ENCODE results near the gene A3GALT2. TPM values are rescaled to one million over a fixed set of nuclear protein-coding genes. Genes with fewer than 3 reads are reported as not detected.

A3GALT2 gene
- total RNA-seq, 1 experiment from 2014 or later = not detected

DNA sequence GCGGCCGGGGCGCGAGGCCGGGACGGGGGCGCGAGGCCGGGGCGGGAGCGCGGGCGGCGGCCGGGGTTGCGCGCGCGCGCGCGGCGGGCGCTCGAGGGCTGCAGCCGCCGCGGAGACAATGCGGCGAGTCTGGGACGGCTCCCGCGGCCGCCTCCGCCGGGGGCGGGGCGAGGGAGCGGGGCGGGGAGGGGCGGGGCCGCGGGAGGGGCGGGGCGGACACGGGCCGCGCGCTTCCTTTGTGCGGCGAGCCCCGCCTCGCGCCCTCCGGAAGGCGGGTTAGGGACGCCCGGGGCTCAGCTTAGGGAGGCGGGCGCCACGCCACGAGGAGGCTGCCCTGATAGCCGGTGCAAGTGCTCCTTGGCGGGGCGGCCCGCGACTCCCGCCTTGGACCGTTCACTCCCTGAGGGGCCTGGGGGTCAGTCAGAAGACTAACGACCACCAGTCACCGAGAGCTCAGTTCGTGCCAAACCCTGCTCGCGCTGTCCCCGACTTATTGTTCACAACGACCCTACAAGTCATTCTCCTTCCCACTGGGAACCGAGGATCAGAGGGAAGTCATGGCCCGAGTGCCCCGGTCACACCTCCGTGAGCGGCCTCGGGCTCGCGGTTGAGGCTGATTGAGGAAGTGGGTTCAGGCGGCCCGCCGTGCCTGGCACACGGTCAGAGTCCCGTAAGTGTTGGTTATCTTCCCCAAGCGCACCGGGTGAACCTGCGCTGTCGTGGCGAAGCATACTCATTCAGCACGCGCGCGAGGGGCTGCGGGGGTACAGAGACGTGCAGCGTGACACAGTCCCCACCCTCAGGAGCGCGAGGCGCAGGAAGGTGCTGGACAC is 29.1 kb upstream of the A3GALT2 start:
- Histone ChIP-seq H3K79me2 (ENCODE audit: low read depth) (peaks cover 62% of the 10 kb centered on the region), H3K4me3 (peak overlapping the region; percentile 79), H3K9me3 (ENCODE audit: insufficient read depth, low read depth) (no peaks in the 10 kb centered on the region), H3K9me2 (ENCODE audit: insufficient read depth) (no peaks in the 10 kb centered on the region), H3K27me3 (ENCODE audit: insufficient read depth, low read depth) (no peaks in the 10 kb centered on the region), H3K4me1 (replicated peaks; ENCODE audit: insufficient read depth) (peaks cover 53% of the 10 kb centered on the region), H2AFZ (peak overlapping the region; percentile 92), H3K4me2 (peak overlapping the region; percentile 93), H3K36me3 (ENCODE audit: low read depth) (peaks cover 5% of the 10 kb centered on the region), H3F3A (ENCODE audit: insufficient read depth, low read depth) (peaks cover 32% of the 10 kb centered on the region), H4K20me1 (ENCODE audit: insufficient read depth) (no peaks in the 10 kb centered on the region; the same call in 1 of the 2 replicates), H3K27ac (peak overlapping the region; percentile 67)
- intact Hi-C loops (cut with micrococcal nuclease; ENCODE audit: unreplicated experiment) = loop anchor here (5.0 kb wide), 2 partner anchors 122 to 223 kb away; partner anchors contain the start of gene ZSCAN20
- ChIA-PET POLR2A (ENCODE audit: unreplicated experiment) (interaction anchor here (0.5 to 0.6 kb wide), 3 partner anchors 12 to 552 kb away, joined by 3 to 20 read pairs (median 3); partner anchors contain the start of gene RNF19B), CTCF (interaction anchor here (0.6 kb wide), 2 partner anchors 57 to 260 kb away, joined by 3 to 13 read pairs; no protein-coding TSS in a partner anchor)
- peak; percentile 69 to 81 for DNase-seq
- TSS peak; percentile 19 for BruUV-seq (replicated peaks)
- TF ChIP-seq EZH2 (IDR thresholded peaks at IDR 0.05; ENCODE audit: low read depth) = no peak
- TF ChIP-seq, protein P1, sequence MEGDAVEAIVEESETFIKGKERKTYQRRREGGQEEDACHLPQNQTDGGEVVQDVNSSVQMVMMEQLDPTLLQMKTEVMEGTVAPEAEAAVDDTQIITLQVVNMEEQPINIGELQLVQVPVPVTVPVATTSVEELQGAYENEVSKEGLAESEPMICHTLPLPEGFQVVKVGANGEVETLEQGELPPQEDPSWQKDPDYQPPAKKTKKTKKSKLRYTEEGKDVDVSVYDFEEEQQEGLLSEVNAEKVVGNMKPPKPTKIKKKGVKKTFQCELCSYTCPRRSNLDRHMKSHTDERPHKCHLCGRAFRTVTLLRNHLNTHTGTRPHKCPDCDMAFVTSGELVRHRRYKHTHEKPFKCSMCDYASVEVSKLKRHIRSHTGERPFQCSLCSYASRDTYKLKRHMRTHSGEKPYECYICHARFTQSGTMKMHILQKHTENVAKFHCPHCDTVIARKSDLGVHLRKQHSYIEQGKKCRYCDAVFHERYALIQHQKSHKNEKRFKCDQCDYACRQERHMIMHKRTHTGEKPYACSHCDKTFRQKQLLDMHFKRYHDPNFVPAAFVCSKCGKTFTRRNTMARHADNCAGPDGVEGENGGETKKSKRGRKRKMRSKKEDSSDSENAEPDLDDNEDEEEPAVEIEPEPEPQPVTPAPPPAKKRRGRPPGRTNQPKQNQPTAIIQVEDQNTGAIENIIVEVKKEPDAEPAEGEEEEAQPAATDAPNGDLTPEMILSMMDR (conservative IDR thresholded peaks at IDR 0.05) = no peak

DNA sequence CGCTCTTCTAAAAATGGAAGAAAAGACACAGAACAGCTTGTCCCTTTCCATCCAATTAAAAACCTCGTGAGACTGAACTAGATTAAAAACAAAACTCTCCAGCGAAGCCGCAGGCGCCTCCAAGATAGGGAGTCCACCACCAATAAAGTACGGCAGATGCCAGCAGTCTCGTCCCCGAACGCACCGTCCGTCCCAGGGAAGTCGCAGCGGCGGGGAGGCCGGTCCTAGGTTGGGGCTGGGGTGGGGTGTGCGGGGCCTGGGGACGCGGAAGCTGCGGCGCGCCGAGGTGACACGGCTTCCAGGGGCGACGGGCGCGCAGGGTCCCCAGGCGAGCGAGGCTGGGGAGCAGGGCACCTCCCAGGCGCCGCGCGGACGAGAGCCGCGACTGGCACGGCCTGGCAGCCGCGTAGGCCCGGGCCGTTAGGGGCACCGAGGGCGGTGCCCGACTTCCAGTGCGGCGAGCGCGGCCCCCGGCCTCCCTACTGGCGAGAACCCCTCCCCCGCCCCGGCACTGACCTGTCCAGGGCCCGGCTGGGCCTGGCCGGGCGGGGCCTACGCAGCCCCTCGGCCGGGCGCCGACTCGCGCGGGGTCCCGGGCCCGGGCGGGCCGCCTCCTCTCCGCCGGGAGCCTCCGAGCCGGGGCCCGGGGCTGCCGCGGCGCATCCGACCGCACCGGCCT is 28.3 kb upstream of the A3GALT2 start:
- Histone ChIP-seq H4K20me1 (ENCODE audit: insufficient read depth) (peaks cover under 1% of the 10 kb centered on the region; the same call in 1 of the 2 replicates), H3K4me3 (peak overlapping the region; percentile 99), H3K4me2 (peak overlapping the region; percentile 99), H2AFZ (no peak overlapping the region), H3K79me2 (ENCODE audit: low read depth) (peaks cover 70% of the 10 kb centered on the region), H3K36me3 (ENCODE audit: low read depth) (peaks cover 13% of the 10 kb centered on the region), H3K27ac (peak overlapping the region; percentile 86), H3K9me3 (ENCODE audit: insufficient read depth, low read depth) (no peaks in the 10 kb centered on the region), H3K9me2 (ENCODE audit: insufficient read depth) (no peaks in the 10 kb centered on the region), H3F3A (ENCODE audit: insufficient read depth, low read depth) (peaks cover 39% of the 10 kb centered on the region), H3K27me3 (ENCODE audit: insufficient read depth, low read depth) (no peaks in the 10 kb centered on the region), H3K4me1 (replicated peaks; ENCODE audit: insufficient read depth) (peaks cover 61% of the 10 kb centered on the region)
- no TSS peak for BruUV-seq (replicated peaks)
- intact Hi-C loops (cut with micrococcal nuclease; ENCODE audit: unreplicated experiment) = loop anchor here (5.0 kb wide), 1 partner anchor 222 kb away; no protein-coding TSS in a partner anchor
- TF ChIP-seq, protein P1 (conservative IDR thresholded peaks at IDR 0.05) = no peak
- no peak for TF ChIP-seq EZH2 (IDR thresholded peaks at IDR 0.05; ENCODE audit: low read depth)
- DNase-seq = peak in 1 of 2 experiments; percentile 53
- CTCF ChIA-PET = interaction anchor here (0.6 kb wide), 2 partner anchors 58 to 260 kb away, joined by 3 to 13 read pairs; no protein-coding TSS in a partner anchor
- POLR2A ChIA-PET (ENCODE audit: unreplicated experiment) = interaction anchor here (0.6 kb wide), 2 partner anchors 385 to 552 kb away, joined by 3 to 20 read pairs; partner anchors contain the start of gene RNF19B

DNA sequence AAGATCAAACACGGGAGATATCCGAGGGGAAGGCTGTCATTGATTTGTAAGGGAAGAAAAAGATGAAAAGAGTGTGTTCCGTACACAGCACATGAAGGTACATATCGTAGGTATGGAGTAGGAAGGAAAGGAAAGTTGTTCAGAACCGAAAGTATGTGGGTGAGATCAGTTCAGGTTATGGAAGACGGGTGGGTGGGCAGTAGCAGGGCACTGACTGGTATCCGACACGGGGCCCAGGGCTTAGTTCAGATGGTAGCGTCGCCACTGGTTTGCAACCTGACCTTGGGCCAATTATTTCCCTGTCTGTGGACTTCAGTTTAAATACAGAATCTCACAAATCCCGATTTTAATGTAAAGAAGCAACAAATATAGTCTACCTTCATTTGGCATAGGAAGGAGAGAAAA is 27.8 kb upstream of the A3GALT2 start:
- Histone ChIP-seq H3K4me1 (replicated peaks; ENCODE audit: insufficient read depth) (peaks cover 66% of the 10 kb centered on the region), H3K27me3 (ENCODE audit: insufficient read depth, low read depth) (no peaks in the 10 kb centered on the region), H3K4me2 (peak overlapping the region; percentile 99), H4K20me1 (ENCODE audit: insufficient read depth) (peaks cover 6% of the 10 kb centered on the region; the same call in 1 of the 2 replicates), H3K9me3 (ENCODE audit: insufficient read depth, low read depth) (no peaks in the 10 kb centered on the region), H3K36me3 (ENCODE audit: low read depth) (peaks cover 18% of the 10 kb centered on the region), H2AFZ (no peak overlapping the region), H3K9me2 (ENCODE audit: insufficient read depth) (no peaks in the 10 kb centered on the region), H3K4me3 (peak overlapping the region; percentile 99), H3F3A (ENCODE audit: insufficient read depth, low read depth) (peaks cover 44% of the 10 kb centered on the region), H3K27ac (peak overlapping the region; percentile 86), H3K79me2 (ENCODE audit: low read depth) (peaks cover 75% of the 10 kb centered on the region)
- ChIA-PET CTCF (no interaction called here), POLR2A (ENCODE audit: unreplicated experiment) (no interaction called here)
- TF ChIP-seq, protein P1 (conservative IDR thresholded peaks at IDR 0.05) = no peak
- TF ChIP-seq EZH2 (IDR thresholded peaks at IDR 0.05; ENCODE audit: low read depth) = no peak
- no peak for DNase-seq
- intact Hi-C loops (cut with micrococcal nuclease; ENCODE audit: unreplicated experiment) = loop anchor here (5.0 kb wide), 1 partner anchor 221 kb away; no protein-coding TSS in a partner anchor
- TSS peak; percentile 33 for BruUV-seq (replicated peaks)

All from PC-9 (cell line).